ENCODE measurements around the gene RAB8B. TPM values are rescaled to one million over a fixed set of nuclear protein-coding genes. Genes with fewer than 3 reads are reported as not detected.
A peak's percentile ranks its signal among the peaks of the same experiment; 100 is the strongest.

Gene RAB8B
- total RNA-seq, 4 donors from 2014 or later, result 26.1 to 48.1 (median 33.0) TPM

- Histone ChIP-seq H3K36me3 (peaks cover 0 to 23% of the 10 kb centered on the region in 2 donors), H3K27me3 (no peaks in the 10 kb centered on the region), H3K4me3 (peak overlapping the region; percentile 88 to 91), H3K27ac (peak overlapping the region; percentile 82 to 94 (median 90)), H3K9me3 (no peaks in the 10 kb centered on the region), H3K4me1 (peaks cover 0 to 22% (median 0%) of the 10 kb centered on the region in 3 donors)
- TF ChIP-seq POLR2AphosphoS5 (IDR thresholded peaks at IDR 0.05) (no peak), CTCF (IDR thresholded peaks at IDR 0.05) (no peak), POLR2A (IDR thresholded peaks at IDR 0.05) (no peak), EP300 (IDR thresholded peaks at IDR 0.05) (no peak)
- ATAC-seq, result no peak
- 10 to 14% methylated on average over 12 to 15 of the region's 17 CpGs for WGBS, 2 donors (ENCODE audit: low coverage in 1 of 2)
These were observed 88.6 kb downstream of the RAB8B start for GRCh38 chr15:63277893-63278456.

- 67 to 88% methylated on average over 7 to 8 of the region's 9 CpGs for WGBS, 2 donors (ENCODE audit: low coverage in 1 of 2)
- Histone ChIP-seq H3K36me3 (peaks cover 0 to 74% of the 10 kb centered on the region in 2 donors), H3K9me3 (no peaks in the 10 kb centered on the region), H3K4me3 (no peak overlapping the region), H3K27ac (no peak overlapping the region), H3K27me3 (no peaks in the 10 kb centered on the region), H3K4me1 (peaks cover 0 to 12% (median 0%) of the 10 kb centered on the region in 3 donors)
- no peak for ATAC-seq
- TF ChIP-seq POLR2A (IDR thresholded peaks at IDR 0.05) (no peak), CTCF (IDR thresholded peaks at IDR 0.05) (no peak)
These were observed 93.7 kb downstream of the RAB8B start for GRCh38 chr15:63283126-63283525.

GRCh38 chr15:63284335-63284734 is 94.9 kb downstream of the RAB8B start:
- H3K36me3 ChIP-seq, result peaks cover 0 to 77% of the 10 kb centered on the region in 2 donors
- TF ChIP-seq EP300 (IDR thresholded peaks at IDR 0.05), result no peak
- TF ChIP-seq POLR2AphosphoS5 (IDR thresholded peaks at IDR 0.05), result no peak
- TF ChIP-seq POLR2A (IDR thresholded peaks at IDR 0.05), result no peak
- TF ChIP-seq CTCF (IDR thresholded peaks at IDR 0.05), result no peak
- H3K27ac ChIP-seq, result no peak overlapping the region
- no peaks in the 10 kb centered on the region for H3K27me3 ChIP-seq
- WGBS, 2 donors (ENCODE audit: low coverage in 1 of 2), result 96% methylated on average over 3 to 5 of the region's 6 CpGs
- no peak overlapping the region for H3K4me3 ChIP-seq
- H3K4me1 ChIP-seq, result peaks cover 0 to 12% (median 0%) of the 10 kb centered on the region in 3 donors
- ATAC-seq, result no peak
- no peaks in the 10 kb centered on the region for H3K9me3 ChIP-seq

- Histone ChIP-seq H3K4me3 (no peak overlapping the region), H3K27ac (no peak overlapping the region), H3K36me3 (peaks cover 0 to 57% of the 10 kb centered on the region in 2 donors), H3K27me3 (no peaks in the 10 kb centered on the region), H3K4me1 (peaks cover 0 to 19% (median 0%) of the 10 kb centered on the region in 3 donors), H3K9me3 (no peaks in the 10 kb centered on the region)
- WGBS, 2 donors (ENCODE audit: low coverage in 1 of 2), result 69 to 73% methylated on average over 2 of the region's 2 CpGs
- no peak for ATAC-seq
- TF ChIP-seq CTCF (IDR thresholded peaks at IDR 0.05) (no peak), POLR2A (IDR thresholded peaks at IDR 0.05) (no peak), EP300 (IDR thresholded peaks at IDR 0.05) (no peak), POLR2AphosphoS5 (IDR thresholded peaks at IDR 0.05) (no peak)
These were observed 97.7 kb downstream of the RAB8B start for GRCh38 chr15:63287109-63287508.

GRCh38 chr15:63288342-63288741 is 98.9 kb downstream of the RAB8B start:
- Histone ChIP-seq H3K4me1 (peaks cover 0 to 15% (median 0%) of the 10 kb centered on the region in 3 donors), H3K27me3 (no peaks in the 10 kb centered on the region), H3K4me3 (no peak overlapping the region), H3K27ac (no peak overlapping the region), H3K9me3 (no peaks in the 10 kb centered on the region), H3K36me3 (peaks cover 0 to 60% of the 10 kb centered on the region in 2 donors)
- WGBS, 2 donors (ENCODE audit: low coverage in 1 of 2), result 36 to 63% methylated on average over 1 of the region's 1 CpG
- ATAC-seq, result no peak
- TF ChIP-seq POLR2AphosphoS5 (IDR thresholded peaks at IDR 0.05) (no peak), CTCF (IDR thresholded peaks at IDR 0.05) (no peak), EP300 (IDR thresholded peaks at IDR 0.05) (no peak), POLR2A (IDR thresholded peaks at IDR 0.05) (no peak)
